Activated CD4-positive, alpha-beta T cell treated with anti-CD3 and anti-CD28 coated beads, Interleukin-2, amount 10 ng/mL, durations not matched to agents 7 days and 5 days (primary cell): ENCODE data around the gene DHRS7C. TPM values are rescaled to one million over a fixed set of nuclear protein-coding genes. Genes with fewer than 3 reads are reported as not detected.

Experiments used
- CTCF ChIA-PET: fragments of 350-600 bp; sonication (Branson Sonifier 250); formaldehyde crosslinking; loops from one replicate; lab custom pipeline; 2021; ENCODE audit warnings: antibody characterized with exemption; lab: Charles Lee
- POLR2A ChIA-PET: fragments of 350-600 bp; sonication (Branson Sonifier 250); formaldehyde crosslinking; loops from one replicate; lab custom pipeline; 2021; ENCODE audit warnings: antibody characterized with exemption; lab: Charles Lee
- DNase-seq: peaks from one replicate; pipeline ENCODE4 v3.0.0-alpha.2; 2020
- H3K27ac Mint-ChIP-seq: one replicate; pipeline ENCODE4 v1.8.0; 2021; ENCODE audit warnings: mild to moderate bottlenecking, moderate library complexity, mixed read lengths
- H3K27me3 Mint-ChIP-seq: one replicate; pipeline ENCODE4 v1.8.0; 2021; ENCODE audit warnings: mixed read lengths
- H3K36me3 Mint-ChIP-seq: one replicate; pipeline ENCODE4 v1.8.0; 2021; ENCODE audit warnings: low read depth, mixed read lengths
- H3K4me1 Mint-ChIP-seq: one replicate; pipeline ENCODE4 v1.8.0; 2021; ENCODE audit warnings: mixed read lengths
- H3K4me3 Mint-ChIP-seq: one replicate; pipeline ENCODE4 v1.8.0; 2021; ENCODE audit warnings: mild to moderate bottlenecking, moderate library complexity, mixed read lengths
- H3K9me3 Mint-ChIP-seq: one replicate; pipeline ENCODE4 v1.8.0; 2021; ENCODE audit warnings: mixed read lengths
- total RNA-seq, 2 experiments: library from RNA; stranded (reverse); gene quantifications; one replicate each; pipeline ENCODE4 v1.2.3, GENCODE V29; 2021

DHRS7C gene
- total RNA-seq, result not detected

GRCh38 chr17:9790889-9791876 lies at the start of gene DHRS7C:
Gene DHRS7C (minus strand): TSS chr17:9791592. CDS start chr17:9791284, 308 bp downstream.
- Mint-ChIP-seq H3K27me3 (no peaks in the 10 kb centered on the region), H3K9me3 (no peaks in the 10 kb centered on the region), H3K36me3 (no peaks in the 10 kb centered on the region), H3K4me1 (no peaks in the 10 kb centered on the region), H3K4me3 (no peak within 1 kb of the TSS), H3K27ac (no peak within 1 kb of the TSS)
- no peak for DNase-seq
- ChIA-PET CTCF (no interaction called here), POLR2A (no interaction called here)

GRCh38 chr17:9839433-9839832 lies 48.0 kb upstream of the DHRS7C start:
- Mint-ChIP-seq H3K9me3 (no peaks in the 10 kb centered on the region), H3K36me3 (no peaks in the 10 kb centered on the region), H3K27me3 (peaks cover 2% of the 10 kb centered on the region), H3K27ac (no peak overlapping the region), H3K4me3 (no peak overlapping the region), H3K4me1 (no peaks in the 10 kb centered on the region)
- POLR2A ChIA-PET, result no interaction called here
- CTCF ChIA-PET, result no interaction called here
- DNase-seq, result no peak

GRCh38 chr17:9837551-9838471 lies 46.4 kb upstream of the DHRS7C start:
- H3K36me3 Mint-ChIP-seq, result no peaks in the 10 kb centered on the region
- CTCF ChIA-PET, result no interaction called here
- POLR2A ChIA-PET, result no interaction called here
- no peak overlapping the region for H3K27ac Mint-ChIP-seq
- no peaks in the 10 kb centered on the region for H3K9me3 Mint-ChIP-seq
- H3K4me3 Mint-ChIP-seq, result no peak overlapping the region
- no peak for DNase-seq
- peaks cover 2% of the 10 kb centered on the region for H3K27me3 Mint-ChIP-seq
- no peaks in the 10 kb centered on the region for H3K4me1 Mint-ChIP-seq

GRCh38 chr17:9833922-9834321 lies 42.5 kb upstream of the DHRS7C start:
- Mint-ChIP-seq H3K9me3 (no peaks in the 10 kb centered on the region), H3K4me3 (no peak overlapping the region), H3K27ac (no peak overlapping the region), H3K27me3 (peaks cover 3% of the 10 kb centered on the region), H3K4me1 (no peaks in the 10 kb centered on the region), H3K36me3 (no peaks in the 10 kb centered on the region)
- POLR2A ChIA-PET, result no interaction called here
- CTCF ChIA-PET, result no interaction called here
- no peak for DNase-seq

DNA sequence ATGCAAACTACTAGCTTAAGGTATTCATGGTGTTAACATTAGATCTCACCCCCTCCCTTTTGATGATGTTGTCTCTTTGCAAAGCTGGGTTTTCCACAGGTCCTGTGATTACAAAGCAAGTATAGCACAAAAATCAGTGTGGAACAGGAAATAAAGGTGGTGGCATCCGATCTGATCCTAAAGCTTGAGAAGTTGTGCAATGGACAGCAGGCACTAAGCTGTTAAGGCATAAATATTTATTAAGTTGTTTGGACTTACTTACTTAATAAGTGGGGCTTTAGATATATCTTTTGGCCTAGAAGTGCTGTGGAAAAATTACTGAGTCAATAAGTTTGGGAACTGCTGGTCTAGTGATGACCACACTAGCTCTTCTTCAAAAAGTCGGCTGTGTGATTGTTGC lies 39.3 kb upstream of the DHRS7C start:
- Mint-ChIP-seq H3K36me3 (no peaks in the 10 kb centered on the region), H3K4me1 (no peaks in the 10 kb centered on the region), H3K27me3 (peaks cover 4% of the 10 kb centered on the region), H3K27ac (no peak overlapping the region), H3K4me3 (no peak overlapping the region), H3K9me3 (no peaks in the 10 kb centered on the region)
- ChIA-PET CTCF (no interaction called here), POLR2A (no interaction called here)
- no peak for DNase-seq

GRCh38 chr17:9829343-9829742 lies 38.0 kb upstream of the DHRS7C start:
- ChIA-PET CTCF (no interaction called here), POLR2A (no interaction called here)
- Mint-ChIP-seq H3K4me1 (no peaks in the 10 kb centered on the region), H3K9me3 (no peaks in the 10 kb centered on the region), H3K27ac (no peak overlapping the region), H3K27me3 (peaks cover 4% of the 10 kb centered on the region), H3K36me3 (no peaks in the 10 kb centered on the region), H3K4me3 (no peak overlapping the region)
- no peak for DNase-seq

GRCh38 chr17:9828296-9829295 lies 37.2 kb upstream of the DHRS7C start:
- Mint-ChIP-seq H3K4me3 (no peak overlapping the region), H3K27ac (no peak overlapping the region), H3K4me1 (no peaks in the 10 kb centered on the region), H3K36me3 (no peaks in the 10 kb centered on the region), H3K27me3 (peaks cover 4% of the 10 kb centered on the region), H3K9me3 (no peaks in the 10 kb centered on the region)
- DNase-seq, result no peak
- POLR2A ChIA-PET, result no interaction called here
- CTCF ChIA-PET, result no interaction called here

GRCh38 chr17:9825641-9826150 lies 34.3 kb upstream of the DHRS7C start, which contains the start of gene GLP2R:
Gene GLP2R (plus strand): TSS chr17:9825924. CDS start chr17:9826064, 140 bp downstream.
- Mint-ChIP-seq H3K27me3 (peaks cover 4% of the 10 kb centered on the region), H3K4me1 (no peaks in the 10 kb centered on the region), H3K9me3 (peaks cover 3% of the 10 kb centered on the region), H3K4me3 (no peak within 1 kb of the TSS), H3K36me3 (no peaks in the 10 kb centered on the region), H3K27ac (no peak within 1 kb of the TSS)
- CTCF ChIA-PET, result no interaction called here
- POLR2A ChIA-PET, result no interaction called here
- no peak for DNase-seq

DNA sequence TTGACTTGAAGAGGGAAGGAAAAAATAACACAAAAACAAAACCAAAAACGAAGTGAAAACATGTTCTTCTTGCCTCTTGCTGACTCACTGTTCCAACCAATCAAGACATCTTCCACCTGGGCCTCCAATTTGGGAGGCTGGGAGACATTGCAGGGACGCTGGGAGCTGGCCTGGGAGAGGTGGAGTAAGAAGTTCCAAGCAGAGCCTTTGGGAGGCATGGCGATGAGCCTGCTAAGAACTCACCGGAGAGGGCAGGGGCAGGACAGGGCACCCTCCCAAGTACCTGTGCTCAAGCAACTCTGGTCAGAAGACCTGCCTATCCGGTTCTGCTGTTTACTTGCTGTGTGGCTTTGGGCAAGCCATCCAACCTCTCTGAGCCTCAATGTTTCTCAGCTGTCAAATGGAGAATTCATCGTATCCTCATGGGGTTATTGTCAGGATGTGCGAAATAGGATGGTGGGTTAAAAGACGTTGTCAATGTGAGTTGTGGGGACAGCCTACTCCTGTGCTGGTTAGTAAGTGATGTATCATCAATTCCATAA lies 33.5 kb upstream of the DHRS7C start:
- CTCF ChIA-PET, result no interaction called here
- POLR2A ChIA-PET, result no interaction called here
- DNase-seq, result no peak
- Mint-ChIP-seq H3K36me3 (no peaks in the 10 kb centered on the region), H3K4me1 (no peaks in the 10 kb centered on the region), H3K4me3 (no peak overlapping the region), H3K9me3 (peaks cover 3% of the 10 kb centered on the region), H3K27me3 (peaks cover 4% of the 10 kb centered on the region), H3K27ac (no peak overlapping the region)

- POLR2A ChIA-PET, result no interaction called here
- H3K27me3 Mint-ChIP-seq, result peaks cover 4% of the 10 kb centered on the region
- H3K27ac Mint-ChIP-seq, result no peak overlapping the region
- H3K9me3 Mint-ChIP-seq, result peaks cover 3% of the 10 kb centered on the region
- H3K4me1 Mint-ChIP-seq, result no peaks in the 10 kb centered on the region
- DNase-seq, result no peak
- H3K36me3 Mint-ChIP-seq, result no peaks in the 10 kb centered on the region
- H3K4me3 Mint-ChIP-seq, result no peak overlapping the region
- CTCF ChIA-PET, result no interaction called here
Measured at GRCh38 chr17:9824094-9824493, 32.7 kb upstream of the DHRS7C start.

GRCh38 chr17:9821921-9822320 lies 30.5 kb upstream of the DHRS7C start, which contains the start of gene GSG1L2:
Gene GSG1L2 (minus strand): TSS chr17:9822079. CDS start chr17:9822071, 8 bp downstream.
- DNase-seq, result no peak
- no peak within 1 kb of the TSS for H3K27ac Mint-ChIP-seq
- H3K4me3 Mint-ChIP-seq, result no peak within 1 kb of the TSS
- CTCF ChIA-PET, result no interaction called here
- peaks cover 3% of the 10 kb centered on the region for H3K9me3 Mint-ChIP-seq
- no peaks in the 10 kb centered on the region for H3K36me3 Mint-ChIP-seq
- H3K4me1 Mint-ChIP-seq, result no peaks in the 10 kb centered on the region
- no peaks in the 10 kb centered on the region for H3K27me3 Mint-ChIP-seq
- POLR2A ChIA-PET, result no interaction called here

- ChIA-PET POLR2A (no interaction called here), CTCF (no interaction called here)
- Mint-ChIP-seq H3K36me3 (no peaks in the 10 kb centered on the region), H3K4me1 (no peaks in the 10 kb centered on the region), H3K4me3 (no peak overlapping the region), H3K27me3 (no peaks in the 10 kb centered on the region), H3K9me3 (peaks cover 9% of the 10 kb centered on the region), H3K27ac (no peak overlapping the region)
- no peak for DNase-seq
Measured at GRCh38 chr17:9820448-9820847, 29.1 kb upstream of the DHRS7C start.
